Measurements from ENCODE around the gene SUGCT.

GRCh38 chr7:40186586-40186985, 51.8 kb downstream of the SUGCT start:
- no peak for TF ChIP-seq CTCF (IDR thresholded peaks at IDR 0.05; ENCODE audit: low read length)
- TF ChIP-seq EZH2phosphoT487 (IDR thresholded peaks at IDR 0.05; ENCODE audit: low read length): no peak
- TF ChIP-seq EZH2 (optimal IDR thresholded peaks at IDR 0.05; ENCODE audit: low read depth, low read length): no peak
